IMR-90 (cell line): ENCODE data around the gene RUNX1. TPM values are rescaled to one million over a fixed set of nuclear protein-coding genes. Genes with fewer than 3 reads are reported as not detected.

Experiments used
- ATAC-seq: fragments of 200-7000 bp; cut with Tn5 transposase; 2 replicates; pipeline ENCODE4 v1.9.1; 2020; ENCODE audit warnings: low read depth, mild to moderate bottlenecking, moderate library complexity
- BruUV-seq: library from RNA; stranded (reverse); fragments of 400-500 nt; replicated peaks from 2 replicates; lab custom pipeline; 2021; lab: Mats Ljungman, UMichigan
- CTCF ChIA-PET: fragments of 300-600 bp; formaldehyde crosslinking; extraction: SDS; loops from one replicate; lab custom pipeline; 2021; ENCODE audit warnings: antibody characterized with exemption; lab: Yijun Ruan, JAX
- POLR2A ChIA-PET: fragments of 300-600 bp; sonication (Branson Sonifier 250); formaldehyde crosslinking; loops from one replicate; lab custom pipeline; 2022; ENCODE audit warnings: antibody characterized with exemption; ENCODE audit not compliant: unreplicated experiment; lab: Charles Lee
- DNase-seq: peaks from one replicate; pipeline ENCODE4 v3.0.0; 2013
- H2AFZ ChIP-seq: replicated peaks from 2 replicates; pipeline ENCODE3; 2013; ENCODE audit warnings: low read length, mild to moderate bottlenecking; ENCODE audit not compliant: poor library complexity
- H2AK5ac ChIP-seq: 2 replicates; pipeline ENCODE4 v1.6.1; 2013; ENCODE audit warnings: low read depth, low read length, inconsistent platforms
- H2AK9ac ChIP-seq: replicated peaks from 2 replicates; pipeline ENCODE3; 2013; ENCODE audit warnings: mild to moderate bottlenecking, low read depth, low read length, moderate library complexity; ENCODE audit not compliant: poor library complexity
- H2BK120ac ChIP-seq: 2 replicates; pipeline ENCODE4 v1.6.1; 2013; ENCODE audit warnings: low read depth, low read length, inconsistent platforms
- H2BK15ac ChIP-seq: 3 replicates; pipeline ENCODE4 v1.6.1; 2013; ENCODE audit warnings: low read depth, low read length, inconsistent platforms
- H2BK20ac ChIP-seq: 2 replicates; pipeline ENCODE4 v1.6.1; 2013; ENCODE audit warnings: low read depth, mild to moderate bottlenecking, inconsistent platforms, low read length, moderate library complexity
- H2BK5ac ChIP-seq: 2 replicates; pipeline ENCODE4 v1.6.1; 2013; ENCODE audit warnings: mild to moderate bottlenecking, low read depth, low read length, inconsistent platforms; ENCODE audit not compliant: poor library complexity, severe bottlenecking
- H3K14ac ChIP-seq: replicated peaks from 2 replicates; pipeline ENCODE4 v1.6.1; 2013; ENCODE audit warnings: low read depth, low read length, inconsistent platforms
- H3K18ac ChIP-seq: 2 replicates; pipeline ENCODE4 v1.6.1; 2013; ENCODE audit warnings: low read depth, low read length, control low read depth
- H3K23ac ChIP-seq: 2 replicates; pipeline ENCODE4 v1.6.1; 2013; ENCODE audit warnings: low read depth, low read length, inconsistent platforms
- H3K27ac ChIP-seq: 2 replicates; pipeline ENCODE4 v1.5.1; 2013; ENCODE audit warnings: mild to moderate bottlenecking, control low read depth, low read length; ENCODE audit not compliant: insufficient read depth
- H3K27me3 ChIP-seq: 2 replicates; pipeline ENCODE4 v1.6.1; 2013; ENCODE audit warnings: low read length; ENCODE audit not compliant: control insufficient read depth, insufficient read depth
- H3K36me3 ChIP-seq: 2 replicates; pipeline ENCODE4 v1.6.1; 2013; ENCODE audit warnings: low read length, mixed read lengths; ENCODE audit not compliant: control insufficient read depth, insufficient read depth
- H3K4ac ChIP-seq: 2 replicates; pipeline ENCODE4 v1.6.1; 2013; ENCODE audit warnings: low read depth, low read length, inconsistent platforms
- H3K4me1 ChIP-seq: 2 replicates; pipeline ENCODE4 v1.6.1; 2013; ENCODE audit warnings: low read length, mixed read lengths; ENCODE audit not compliant: control insufficient read depth, insufficient read depth
- H3K4me2 ChIP-seq: 2 replicates; pipeline ENCODE4 v1.6.1; 2013; ENCODE audit warnings: low read depth, mild to moderate bottlenecking, control low read depth, low read length, moderate library complexity
- H3K4me3 ChIP-seq: 2 replicates; pipeline ENCODE4 v1.5.1; 2013; ENCODE audit warnings: low read depth, mild to moderate bottlenecking, control low read depth, low read length, moderate library complexity; ENCODE audit not compliant: insufficient read depth
- H3K56ac ChIP-seq: 2 replicates; pipeline ENCODE4 v1.6.1; 2013; ENCODE audit warnings: low read length, inconsistent platforms; ENCODE audit not compliant: insufficient read depth; ENCODE audit errors: extremely low read depth
- H3K79me1 ChIP-seq, 2 experiments: 2 replicates each; pipeline ENCODE4 v1.6.1; 2013; ENCODE audit warnings: low read length in 2 of 2, inconsistent platforms in 1 of 2, low read depth in 1 of 2
- H3K9ac ChIP-seq: 2 replicates; pipeline ENCODE4 v1.6.1; 2013; ENCODE audit warnings: low read depth, low read length, control low read depth
- H3K9me1 ChIP-seq: 2 replicates; pipeline ENCODE4 v1.6.1; 2013; ENCODE audit warnings: low read length, inconsistent platforms; ENCODE audit not compliant: insufficient read depth
- H3K9me3 ChIP-seq: 2 replicates; pipeline ENCODE4 v1.6.1; 2013; ENCODE audit warnings: low read length; ENCODE audit not compliant: control insufficient read depth, insufficient read depth
- H4K20me1 ChIP-seq: 2 replicates; pipeline ENCODE4 v1.6.1; 2013; ENCODE audit warnings: low read length, inconsistent platforms; ENCODE audit not compliant: insufficient read depth
- H4K5ac ChIP-seq: 2 replicates; pipeline ENCODE4 v1.6.1; 2013; ENCODE audit warnings: mild to moderate bottlenecking, low read depth, low read length, control low read depth
- H4K8ac ChIP-seq, 2 experiments: 2 replicates each; pipeline ENCODE4 v1.6.1; 2013; ENCODE audit warnings: low read depth in 2 of 2, low read length in 2 of 2, control low read depth in 1 of 2, inconsistent platforms in 1 of 2
- H4K91ac ChIP-seq: 2 replicates; pipeline ENCODE4 v1.6.1; 2013; ENCODE audit warnings: low read depth, low read length, inconsistent platforms; ENCODE audit not compliant: insufficient read depth
- BHLHE40 ChIP-seq: fragments of 150-350 bp; IDR thresholded peaks from 2 replicates; pipeline ENCODE4 v1.6.1; 2016; ENCODE audit warnings: mild to moderate bottlenecking, low read depth, low read length
- CEBPB ChIP-seq: IDR thresholded peaks from 2 replicates; pipeline ENCODE4 v1.6.1; 2012; ENCODE audit warnings: low read depth, low read length, improper control_type of control experiment
- CHD1 ChIP-seq: IDR thresholded peaks from 2 replicates; pipeline ENCODE4 v1.6.1; 2012; ENCODE audit warnings: low read depth, low read length, improper control_type of control experiment
- CTCF ChIP-seq: conservative IDR thresholded peaks from 2 replicates; pipeline ENCODE4 v1.5.1; 2012; ENCODE audit warnings: mild to moderate bottlenecking, low read depth, low read length, improper control_type of control experiment
- FOS ChIP-seq: fragments of 150-350 bp; IDR thresholded peaks from 2 replicates; pipeline ENCODE4 v1.6.1; 2016; ENCODE audit warnings: low read depth, low read length
- MAFK ChIP-seq: IDR thresholded peaks from 2 replicates; pipeline ENCODE4 v1.6.1; 2012; ENCODE audit warnings: low read depth, low read length, improper control_type of control experiment
- MAZ ChIP-seq: IDR thresholded peaks from 2 replicates; pipeline ENCODE4 v1.6.1; 2012; ENCODE audit warnings: low read depth, mild to moderate bottlenecking, low read length, improper control_type of control experiment, moderate library complexity, borderline replicate concordance
- MXI1 ChIP-seq: IDR thresholded peaks from 2 replicates; pipeline ENCODE4 v1.6.1; 2012; ENCODE audit warnings: low read depth, mild to moderate bottlenecking, low read length, moderate library complexity, borderline replicate concordance
- NFE2L2 ChIP-seq: fragments of 150-350 bp; IDR thresholded peaks from 2 replicates; pipeline ENCODE4 v1.6.1; 2016; ENCODE audit warnings: low read depth, mild to moderate bottlenecking, low read length
- POLR2A ChIP-seq: IDR thresholded peaks from 2 replicates; pipeline ENCODE4 v1.6.1; 2012; ENCODE audit warnings: mild to moderate bottlenecking, low read depth, low read length
- RAD21 ChIP-seq: IDR thresholded peaks from 2 replicates; pipeline ENCODE4 v1.6.1; 2012; ENCODE audit warnings: low read length, improper control_type of control experiment
- RFX5 ChIP-seq: IDR thresholded peaks from 2 replicates; pipeline ENCODE4 v1.8.0; 2012; ENCODE audit warnings: low read depth, mild to moderate bottlenecking, low read length, moderate library complexity
- SMC3 ChIP-seq: fragments of 150-350 bp; IDR thresholded peaks from 2 replicates; pipeline ENCODE4 v1.6.1; 2016; ENCODE audit warnings: low read depth, mild to moderate bottlenecking, antibody characterized with exemption, low read length, moderate library complexity
- WGBS, 2 experiments: methylation state at CpG; one replicate each; pipeline versions ENCODE4 v1.1.5 to v1.1.7; 2013; ENCODE audit warnings: missing lambda C conversion rate in 2 of 2; ENCODE audit not compliant: insufficient read length in 1 of 2; ENCODE audit errors: extremely low coverage in 2 of 2; 5-methylcytosine and 5-hydroxymethylcytosine counted together
- dilution Hi-C: fragments of 300-500 bp; cut with HindIII; formaldehyde crosslinking; loops from one replicate; pipeline ENCODE4 v1.14.3; 2018; ENCODE audit warnings: low sequenced_read_pairs; ENCODE audit not compliant: unreplicated experiment
- in situ Hi-C: fragments of 300-500 bp; cut with MboI; formaldehyde crosslinking; loops from 3 replicates; pipeline ENCODE4 v1.14.3; 2019; ENCODE audit warnings: low sequenced_read_pairs, inconsistent platforms, mixed read lengths
- intact Hi-C: fragments of 100-400 bp; cut with micrococcal nuclease; formaldehyde crosslinking; loops from 2 replicates; pipeline ENCODE4 v1.10.0; 2022
- polyA plus RNA-seq, 3 experiments: library from polyadenylated mRNA; depleted of rRNA; stranded (reverse); fragments of >200 nt; gene quantifications; 2 replicates each; pipeline ENCODE4 v1.2.3, GENCODE V29; 2012; ENCODE audit warnings: low replicate concordance in 1 of 3
- total RNA-seq: library from RNA; depleted of rRNA; stranded (reverse); fragments of >200 nt; gene quantifications from 2 replicates; pipeline ENCODE4 v1.2.3, GENCODE V29; 2012
- TF ChIP-seq, protein P1 (sequence below): fragments of 150-350 bp; IDR thresholded peaks from 2 replicates; pipeline ENCODE4 v1.6.1; 2017; ENCODE audit warnings: mild to moderate bottlenecking, antibody characterized with exemption, low read length, low read depth
- TF ChIP-seq, protein P2 (sequence below): fragments of 150-350 bp; IDR thresholded peaks from 2 replicates; pipeline ENCODE4 v1.6.1; 2016; ENCODE audit warnings: low read depth, mild to moderate bottlenecking, low read length, moderate library complexity, borderline replicate concordance

RUNX1 gene
- total and polyA plus RNA-seq, 2 of the 4 experiments (the other 2 are of a cell fraction) = 34.5 to 56.5 TPM

DNA sequence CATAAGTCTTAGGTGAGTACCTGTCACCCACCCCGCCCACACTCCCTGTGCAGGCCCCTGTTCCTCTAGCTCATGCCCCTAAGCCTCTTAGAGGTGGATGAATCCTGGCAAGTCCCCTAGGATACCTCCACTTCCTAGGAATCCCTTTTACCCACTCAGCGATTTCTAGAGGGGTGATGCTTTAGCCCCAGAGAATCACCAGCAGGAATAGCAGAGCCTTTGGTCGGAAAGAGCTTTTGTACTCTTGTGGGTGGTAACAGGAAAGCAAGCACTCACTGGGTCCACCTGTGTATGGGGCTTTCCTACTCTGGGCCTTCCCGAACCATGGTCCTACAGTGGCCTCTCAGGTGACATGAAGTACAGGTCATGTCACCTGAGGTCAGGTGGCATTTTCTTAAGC, 207.9 kb downstream of the RUNX1 start:
- dilution Hi-C loops = no loop called here
- no peak overlapping the region for H4K8ac ChIP-seq
- peaks cover 67% of the 10 kb centered on the region for H3K9me1 ChIP-seq
- TF ChIP-seq MAZ (no peak), CHD1 (no peak), RAD21 (no peak), BHLHE40 (no peak), CEBPB (no peak), NFE2L2 (no peak), RFX5 (no peak), CTCF (no peak), POLR2A (no peak), MXI1 (no peak), MAFK (no peak), SMC3 (no peak), FOS (no peak)
- TF ChIP-seq, protein P1, sequence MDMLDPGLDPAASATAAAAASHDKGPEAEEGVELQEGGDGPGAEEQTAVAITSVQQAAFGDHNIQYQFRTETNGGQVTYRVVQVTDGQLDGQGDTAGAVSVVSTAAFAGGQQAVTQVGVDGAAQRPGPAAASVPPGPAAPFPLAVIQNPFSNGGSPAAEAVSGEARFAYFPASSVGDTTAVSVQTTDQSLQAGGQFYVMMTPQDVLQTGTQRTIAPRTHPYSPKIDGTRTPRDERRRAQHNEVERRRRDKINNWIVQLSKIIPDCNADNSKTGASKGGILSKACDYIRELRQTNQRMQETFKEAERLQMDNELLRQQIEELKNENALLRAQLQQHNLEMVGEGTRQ = no peak
- TF ChIP-seq, protein P2, sequence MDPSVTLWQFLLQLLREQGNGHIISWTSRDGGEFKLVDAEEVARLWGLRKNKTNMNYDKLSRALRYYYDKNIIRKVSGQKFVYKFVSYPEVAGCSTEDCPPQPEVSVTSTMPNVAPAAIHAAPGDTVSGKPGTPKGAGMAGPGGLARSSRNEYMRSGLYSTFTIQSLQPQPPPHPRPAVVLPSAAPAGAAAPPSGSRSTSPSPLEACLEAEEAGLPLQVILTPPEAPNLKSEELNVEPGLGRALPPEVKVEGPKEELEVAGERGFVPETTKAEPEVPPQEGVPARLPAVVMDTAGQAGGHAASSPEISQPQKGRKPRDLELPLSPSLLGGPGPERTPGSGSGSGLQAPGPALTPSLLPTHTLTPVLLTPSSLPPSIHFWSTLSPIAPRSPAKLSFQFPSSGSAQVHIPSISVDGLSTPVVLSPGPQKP = no peak
- peaks cover 55 to 93% of the 10 kb centered on the region in 2 experiments for H3K79me1 ChIP-seq
- ATAC-seq (no peak), DNase-seq (no peak)
- H2BK120ac ChIP-seq = no peak overlapping the region
- H3K9me3 ChIP-seq = no peaks in the 10 kb centered on the region
- no peak overlapping the region for H2AK9ac ChIP-seq
- peaks cover 52% of the 10 kb centered on the region for H3K36me3 ChIP-seq
- in situ Hi-C loops = no loop called here
- no peak overlapping the region for H2BK5ac ChIP-seq
- CTCF ChIA-PET = no interaction called here
- no peak overlapping the region for H2AFZ ChIP-seq
- POLR2A ChIA-PET = no interaction called here
- WGBS, 2 experiments = no CpG with 5 or more reads among the region's 4 CpGs
- H3K14ac ChIP-seq = no peak overlapping the region
- intact Hi-C loops = no loop called here
- no peak overlapping the region for H2AK5ac ChIP-seq
- peaks cover 47% of the 10 kb centered on the region for H3K4me1 ChIP-seq
- no peak overlapping the region for H2BK20ac ChIP-seq
- no peak overlapping the region for H3K27ac ChIP-seq
- no peak overlapping the region for H2BK15ac ChIP-seq
- H4K91ac ChIP-seq = no peak overlapping the region
- no peak overlapping the region for H3K4me3 ChIP-seq
- no TSS peak for BruUV-seq
- peaks cover 90% of the 10 kb centered on the region for H4K20me1 ChIP-seq
- H3K56ac ChIP-seq = no peak overlapping the region
- no peak overlapping the region for H4K5ac ChIP-seq
- no peak overlapping the region for H3K18ac ChIP-seq
- no peak overlapping the region for H3K4me2 ChIP-seq
- no peak overlapping the region for H3K4ac ChIP-seq
- H3K27me3 ChIP-seq = no peaks in the 10 kb centered on the region
- no peak overlapping the region for H3K9ac ChIP-seq
- 0 out of 2 replicates have a peak overlapping the region, but pooled peaks have one; percentile 16 for H3K23ac ChIP-seq
